ENCODE data around the gene NOLC1. TPM values are rescaled to one million over a fixed set of nuclear protein-coding genes. Genes with fewer than 3 reads are reported as not detected.

Gene NOLC1
- 10 to 100 TPM; 26.3 to 37.6 TPM for total RNA-seq
- long read RNA-seq, transcript NOLC1-207 (13 exons, 2,441 nt) = major isoform, 9 of 20 reads
- long read RNA-seq, partial matches to known transcripts = 5 of 20 reads
- long read RNA-seq, other reads (novel, unspliced or antisense) = 2 of 20 reads

DNA sequence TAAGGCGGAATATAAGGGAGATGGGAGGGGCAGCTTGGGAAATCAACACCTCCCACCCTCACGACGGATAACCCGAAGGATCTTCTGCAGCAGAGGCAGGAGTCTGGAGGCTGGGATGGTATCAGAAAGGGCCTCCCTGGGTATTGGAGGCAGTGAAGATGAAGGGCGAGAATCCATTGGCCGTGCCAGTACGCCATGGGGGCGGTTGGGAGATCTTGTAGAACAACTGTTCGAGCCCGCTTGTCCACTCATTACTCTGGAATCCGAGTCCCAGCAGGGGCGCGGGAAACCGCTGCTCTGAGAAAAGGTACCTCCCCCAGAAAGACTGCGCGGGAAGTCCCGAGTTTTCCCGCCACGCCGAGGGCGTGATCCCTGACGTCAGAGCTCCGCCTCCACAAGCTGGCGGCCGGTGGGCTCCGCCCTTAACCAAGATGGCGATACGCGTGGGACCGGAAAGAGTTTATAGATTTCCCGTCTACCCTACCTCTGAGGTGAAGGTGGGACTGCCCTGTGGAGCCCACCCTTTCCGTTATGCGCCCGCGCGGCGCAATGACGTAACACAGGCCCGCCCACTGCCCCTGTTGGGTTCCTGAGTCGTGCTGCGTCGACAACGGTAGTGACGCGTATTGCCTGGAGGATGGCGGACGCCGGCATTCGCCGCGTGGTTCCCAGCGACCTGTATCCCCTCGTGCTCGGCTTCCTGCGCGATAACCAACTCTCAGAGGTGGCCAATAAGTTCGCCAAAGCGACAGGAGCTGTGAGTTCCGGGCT, at the start of gene NOLC1:
Gene NOLC1 (plus strand): TSS at position 616 of the 771 bp plus-strand sequence. CDS start 22 bp downstream, at position 638.
- intact Hi-C loops (cut with DNase I) = no loop called here
- DNase-seq = peak; percentile 99
- peak; percentile 98 to 100 for ATAC-seq

GRCh38 chr10:102102421-102102820, 49.8 kb upstream of the NOLC1 start:
- ATAC-seq = no peak
- DNase-seq = no peak
- intact Hi-C loops (cut with DNase I) = no loop called here

- intact Hi-C loops (cut with DNase I) = no loop called here
- DNase-seq (no peak), ATAC-seq (no peak)
Observed at GRCh38 chr10:102106998-102107397, 45.2 kb upstream of the NOLC1 start.

DNA sequence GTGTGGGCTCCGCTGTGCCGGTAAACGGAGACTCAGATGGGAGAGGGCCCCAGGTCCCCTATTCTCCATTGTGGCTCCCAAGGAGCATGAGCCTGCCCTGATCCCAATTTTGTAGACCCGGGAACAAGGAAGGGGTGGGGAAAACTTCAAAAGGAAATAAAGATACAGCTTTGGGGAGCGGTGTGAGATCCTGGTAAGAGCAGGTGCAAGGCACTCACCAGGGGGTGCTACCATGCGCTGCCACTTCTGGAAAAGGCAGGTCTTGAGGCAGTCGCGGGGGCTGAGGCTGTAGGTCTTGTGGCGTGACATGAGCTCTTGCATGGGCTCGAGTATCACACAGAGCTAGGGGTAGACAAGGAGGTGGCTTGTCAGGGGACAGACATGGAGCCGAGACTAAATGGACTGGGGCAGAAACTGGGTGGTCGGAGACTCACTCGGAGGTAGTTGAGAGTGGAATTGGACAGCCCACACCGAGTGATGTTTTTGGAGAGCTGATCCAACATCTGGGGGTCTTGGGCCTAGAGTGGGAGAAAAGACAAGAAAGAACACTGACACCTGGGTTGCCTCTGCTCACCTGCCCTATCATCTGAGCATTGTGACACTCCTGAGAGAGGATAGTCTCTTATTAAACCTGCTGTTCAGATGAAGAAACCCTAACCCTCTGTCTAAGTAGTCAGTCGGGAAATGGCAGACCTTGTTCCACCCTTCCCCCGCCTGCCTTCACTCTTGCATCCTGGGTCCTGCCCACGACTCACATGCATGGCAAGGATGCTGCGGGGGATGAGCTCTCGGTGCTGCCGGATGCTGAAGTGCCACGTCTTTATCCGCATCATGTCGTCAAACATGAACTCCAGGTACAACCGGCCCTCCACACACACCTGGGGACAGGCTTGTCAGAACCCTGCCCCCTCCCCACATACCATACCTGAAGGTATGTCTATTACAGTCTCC, 42.7 kb upstream of the NOLC1 start:
- ATAC-seq = no peak
- DNase-seq = no peak
- intact Hi-C loops (cut with DNase I) = no loop called here

GRCh38 chr10:102111276-102111675, 40.9 kb upstream of the NOLC1 start:
- ATAC-seq (no peak), DNase-seq (no peak)
- intact Hi-C loops (cut with DNase I) = no loop called here

DNA sequence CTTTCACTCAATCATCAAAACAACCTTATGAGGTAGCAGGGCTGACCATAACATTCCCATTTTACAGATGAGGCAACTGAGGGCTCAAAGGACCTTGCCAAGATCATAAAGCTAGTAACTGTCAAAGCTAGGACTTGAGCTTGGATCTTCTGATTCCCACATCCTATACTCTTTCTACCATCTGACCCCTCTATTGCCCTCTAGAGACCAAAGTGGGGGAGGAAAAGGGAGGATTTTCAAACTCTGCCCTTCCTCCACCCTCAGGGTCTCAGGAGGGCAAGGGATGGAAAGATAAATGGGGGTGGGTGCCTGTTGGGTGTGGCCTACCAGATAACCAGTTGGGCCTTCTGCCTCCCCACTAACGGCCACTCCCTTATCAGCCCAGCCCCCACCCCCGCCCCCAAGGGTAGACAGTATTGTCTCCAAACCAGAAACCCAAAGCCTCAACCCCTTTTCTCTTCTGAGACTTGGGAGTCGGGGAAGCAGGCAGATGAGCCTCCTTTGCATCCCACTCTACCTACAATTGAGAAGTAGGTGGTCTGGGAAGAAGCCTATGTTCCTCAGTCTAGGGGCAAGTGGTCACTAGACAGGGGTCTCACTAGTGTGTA, 39.9 kb upstream of the NOLC1 start:
- ATAC-seq = no peak
- no peak for DNase-seq
- intact Hi-C loops (cut with DNase I) = no loop called here

DNA sequence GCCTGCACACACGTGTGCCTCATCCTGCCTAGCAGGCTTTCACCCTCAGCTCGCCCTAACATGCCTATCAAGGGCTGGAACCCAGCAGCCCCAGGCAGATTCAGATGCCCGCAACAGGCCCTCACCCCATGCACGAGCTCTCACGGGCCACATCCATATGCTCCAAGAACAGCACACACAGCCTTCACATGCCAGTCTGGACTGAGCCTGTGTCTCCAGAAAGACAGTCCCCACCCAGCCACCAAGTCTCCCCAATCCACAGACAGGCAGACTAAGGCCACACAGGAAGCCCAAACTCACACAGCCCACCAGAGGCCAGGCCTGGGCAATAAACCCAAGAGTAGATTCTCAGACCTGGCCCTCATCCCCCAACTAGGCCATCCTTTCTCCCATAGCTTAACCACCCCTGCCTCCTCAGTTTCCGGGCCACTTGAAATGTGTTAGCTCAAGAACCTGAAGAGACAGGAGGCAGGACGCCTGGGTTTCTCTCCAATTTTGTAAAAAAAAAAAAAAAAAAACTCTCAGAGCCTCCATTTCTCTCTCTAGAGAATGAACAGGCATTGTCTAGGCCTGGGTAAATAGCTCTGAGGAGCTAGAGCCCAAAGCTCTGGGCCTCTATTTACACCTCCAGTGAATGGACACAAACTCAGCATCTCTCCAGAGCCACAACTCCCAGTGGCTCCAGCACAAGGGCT, 38.8 kb upstream of the NOLC1 start:
- intact Hi-C loops (cut with DNase I) = no loop called here
- ATAC-seq (no peak), DNase-seq (no peak)

DNA sequence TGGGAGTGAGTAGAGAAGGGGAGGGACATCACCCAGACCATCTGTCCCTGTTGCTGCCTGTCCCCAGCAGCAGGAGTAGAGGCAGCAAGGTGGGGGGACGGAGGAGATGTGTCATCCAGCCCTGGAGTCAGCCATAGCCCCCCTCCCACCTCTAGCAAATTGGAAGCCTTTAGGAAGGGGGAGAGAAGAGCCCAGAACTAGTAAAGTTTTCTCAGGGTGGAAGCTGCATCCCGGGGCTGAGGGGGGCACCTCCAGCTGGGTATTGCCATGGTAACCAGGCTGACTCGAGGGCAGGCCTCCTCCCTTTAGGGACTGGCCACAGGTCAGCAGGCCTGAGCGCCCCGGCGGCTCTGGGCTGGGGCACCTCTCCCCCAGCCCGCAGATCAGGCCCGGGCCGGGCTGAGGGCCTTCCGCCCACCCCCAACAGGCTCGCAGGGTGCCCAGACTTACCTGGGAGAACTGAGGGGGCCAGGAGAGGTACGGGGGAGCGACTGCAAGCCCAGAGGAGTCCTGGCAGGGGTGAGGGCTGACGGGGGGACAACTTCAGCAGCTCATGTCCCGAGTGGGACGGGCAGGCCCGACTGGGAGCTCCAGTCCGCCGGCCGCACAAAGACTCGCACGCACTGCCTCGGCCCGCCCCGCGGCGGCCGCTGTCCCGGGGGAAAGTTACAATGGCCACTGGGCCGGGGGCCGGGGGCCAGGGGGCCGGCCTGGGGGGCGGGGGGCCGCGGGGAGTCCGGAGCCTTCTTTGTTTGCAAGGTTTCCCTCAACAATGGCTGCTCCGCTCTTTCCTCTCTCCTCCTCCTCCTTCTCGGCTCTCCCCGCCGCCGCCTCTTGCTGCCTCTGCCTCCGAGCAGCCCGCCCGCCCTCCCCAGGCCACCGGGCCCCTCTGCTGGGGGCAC, 38.0 kb upstream of the NOLC1 start:
- DNase-seq (peak; percentile 33), ATAC-seq (peak in 1 of 2 donors; percentile 12)
- intact Hi-C loops (cut with DNase I) = no loop called here

- DNase-seq (peak; percentile 89), ATAC-seq (peak; percentile 75 to 89)
- intact Hi-C loops (cut with DNase I) = loop anchor here in 1 of 2 donors (5.0 kb wide), 1 partner anchor 43 kb away; no protein-coding TSS in a partner anchor
Observed at GRCh38 chr10:102114861-102115618, 37.1 kb upstream of the NOLC1 start.

DNA sequence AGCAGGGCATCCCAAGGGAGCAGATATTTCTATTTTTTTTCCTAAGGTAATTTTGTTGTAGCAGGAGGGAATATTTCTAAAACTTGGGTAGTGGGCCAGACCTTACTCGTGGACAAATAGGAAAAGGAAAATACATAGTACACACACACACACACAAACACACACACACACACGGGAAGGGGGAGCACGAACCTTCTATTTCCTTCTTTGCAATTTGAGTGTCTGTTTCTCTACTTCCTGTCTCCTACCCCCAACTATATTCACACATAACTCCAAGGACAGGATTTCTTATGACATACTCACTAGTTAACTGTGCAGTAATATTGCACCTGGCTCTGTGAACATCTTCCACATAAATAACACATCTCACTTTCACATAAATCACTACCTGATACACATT, 36.4 kb upstream of the NOLC1 start:
- DNase-seq (no peak), ATAC-seq (no peak)
- intact Hi-C loops (cut with DNase I) = loop anchor here in 1 of 2 donors (5.0 kb wide), 1 partner anchor 43 kb away; no protein-coding TSS in a partner anchor

- DNase-seq = no peak
- intact Hi-C loops (cut with DNase I) = loop anchor here in 1 of 2 donors (5.0 kb wide), 1 partner anchor 44 kb away; no protein-coding TSS in a partner anchor
- ATAC-seq = no peak
Observed at GRCh38 chr10:102116656-102117055, 35.5 kb upstream of the NOLC1 start.

DNA sequence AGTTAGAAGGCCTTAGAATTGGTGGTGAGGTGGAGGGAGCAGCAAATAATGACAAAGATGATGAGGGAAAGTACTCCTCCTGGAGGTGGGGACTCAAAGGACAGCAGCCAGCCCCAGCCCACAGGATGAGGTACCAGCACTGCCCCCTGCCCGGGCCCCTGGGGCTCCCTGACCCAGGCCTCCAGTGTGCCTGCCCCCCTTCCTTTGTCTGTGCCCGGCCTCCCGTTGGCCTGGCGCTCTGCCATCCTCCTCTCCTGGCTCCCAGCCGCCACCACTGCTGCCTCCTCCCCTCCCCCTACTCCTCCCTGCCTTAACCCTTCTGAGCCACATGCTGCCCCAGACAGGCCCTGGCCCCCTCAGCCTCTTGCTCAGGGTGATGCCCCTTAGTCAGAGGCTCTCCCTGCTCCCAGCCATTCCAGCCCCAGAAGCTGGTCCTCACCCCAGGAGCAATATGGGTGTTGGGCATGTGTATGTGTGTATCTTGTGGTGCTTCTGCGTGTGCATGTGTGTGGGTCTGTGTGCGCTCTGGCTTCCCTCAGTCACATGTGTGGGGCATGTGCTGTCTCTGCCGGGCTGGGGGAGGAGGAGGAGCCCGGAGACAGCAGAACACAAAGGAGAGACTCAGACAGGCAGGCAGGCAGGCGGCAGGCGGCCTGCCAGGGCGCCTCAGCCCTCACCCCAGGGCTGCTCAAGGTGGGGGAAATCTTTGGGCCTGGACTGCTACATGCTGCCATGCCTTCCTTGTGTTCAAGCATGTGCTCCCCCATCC, 34.6 kb upstream of the NOLC1 start:
- intact Hi-C loops (cut with DNase I) = loop anchor here in 1 of 2 donors (5.0 kb wide), 1 partner anchor 45 kb away; no protein-coding TSS in a partner anchor
- DNase-seq (peak; percentile 85), ATAC-seq (peak; percentile 5 to 29)

GRCh38 chr10:102118867-102119266, 33.3 kb upstream of the NOLC1 start:
- DNase-seq (no peak), ATAC-seq (no peak)
- intact Hi-C loops (cut with DNase I) = loop anchor here in 1 of 2 donors (5.0 kb wide), 1 partner anchor 47 kb away; no protein-coding TSS in a partner anchor

GRCh38 chr10:102119417-102120141, 32.6 kb upstream of the NOLC1 start:
- ATAC-seq = peak; percentile 8 to 17
- peak; percentile 78 for DNase-seq
- intact Hi-C loops (cut with DNase I) = loop anchor here in 1 of 2 donors (5.0 kb wide), 1 partner anchor 47 kb away; no protein-coding TSS in a partner anchor
